Fibroblast of skin of right biceps (primary cell): ENCODE data around the gene RHOBTB3.
A peak's percentile ranks its signal among the peaks of the same experiment; 100 is the strongest.

Source experiments
- DNase-seq: peaks from one replicate; pipeline ENCODE4 v3.0.0-alpha.2; 2013

Gene RHOBTB3

GRCh38 chr5:95770830-95771708, 39.9 kb downstream of the RHOBTB3 start:
- DNase-seq, result no peak

GRCh38 chr5:95771892-95772291, 40.8 kb downstream of the RHOBTB3 start:
- no peak for DNase-seq

- DNase-seq, result peak; percentile 88
Observed at GRCh38 chr5:95773335-95774059, 42.4 kb downstream of the RHOBTB3 start.

- no peak for DNase-seq
Observed at GRCh38 chr5:95777441-95777840, 46.3 kb downstream of the RHOBTB3 start.

GRCh38 chr5:95778713-95779436, 47.7 kb downstream of the RHOBTB3 start:
- no peak for DNase-seq

GRCh38 chr5:95779611-95780010, 48.5 kb downstream of the RHOBTB3 start:
- peak; percentile 11 for DNase-seq

- DNase-seq, result no peak
Observed at GRCh38 chr5:95780597-95780996, 49.5 kb downstream of the RHOBTB3 start.

GRCh38 chr5:95781101-95781583, 50.0 kb downstream of the RHOBTB3 start:
- peak; percentile 71 for DNase-seq

- no peak for DNase-seq
Observed at GRCh38 chr5:95782181-95782580, 51.0 kb downstream of the RHOBTB3 start.

- DNase-seq, result no peak
Observed at GRCh38 chr5:95783661-95784060, 52.5 kb downstream of the RHOBTB3 start.

- DNase-seq, result no peak
Observed at GRCh38 chr5:95784514-95785302, 53.6 kb downstream of the RHOBTB3 start.

- DNase-seq, result peak; percentile 75
Observed at GRCh38 chr5:95786821-95787418, 55.8 kb downstream of the RHOBTB3 start.

GRCh38 chr5:95788493-95788892, 57.4 kb downstream of the RHOBTB3 start:
- no peak for DNase-seq

- no peak for DNase-seq
Observed at GRCh38 chr5:95791751-95792150, 60.6 kb downstream of the RHOBTB3 start.

- DNase-seq, result peak; percentile 41
Observed at GRCh38 chr5:95794070-95794516, 63.0 kb downstream of the RHOBTB3 start.

- DNase-seq, result no peak
Observed at GRCh38 chr5:95797301-95797700, 66.2 kb downstream of the RHOBTB3 start.

- DNase-seq, result no peak
Observed at GRCh38 chr5:95798048-95798447, 66.9 kb downstream of the RHOBTB3 start.

GRCh38 chr5:95798545-95798944, 67.4 kb downstream of the RHOBTB3 start:
- DNase-seq, result no peak

- DNase-seq, result no peak
Observed at GRCh38 chr5:95799191-95799835, 68.2 kb downstream of the RHOBTB3 start.

- no peak for DNase-seq
Observed at GRCh38 chr5:95800553-95800952, 69.4 kb downstream of the RHOBTB3 start.

GRCh38 chr5:95801532-95801931, 70.4 kb downstream of the RHOBTB3 start:
- DNase-seq, result no peak
